ENCODE results near the gene HERC4. TPM values are rescaled to one million over a fixed set of nuclear protein-coding genes. Genes with fewer than 3 reads are reported as not detected.

The HERC4 gene
- total and polyA plus RNA-seq, 9 of the 15 experiments (the other 6 are each of a cell fraction or from before 2014, with no cell fraction given): 12.5 to 33.5 (median 22.8) TPM

- TF ChIP-seq NFXL1 (CRISPR knock-in tag; IDR thresholded peaks at IDR 0.05) (no peak), SLC30A9 (CRISPR knock-in tag; IDR thresholded peaks at IDR 0.05) (no peak), FIP1L1 (IDR thresholded peaks at IDR 0.05; ENCODE audit: low read depth, low read length, poor library complexity, severe bottlenecking) (no peak), TRIM25 (IDR thresholded peaks at IDR 0.05; ENCODE audit: borderline replicate concordance) (no peak), ZNF766 (CRISPR knock-in tag; conservative IDR thresholded peaks at IDR 0.05) (peak; percentile 69; the same call in 1 of the 2 replicates), DPF2 (IDR thresholded peaks at IDR 0.05) (peak; percentile 36), TSHZ1 (CRISPR knock-in tag; IDR thresholded peaks at IDR 0.05) (no peak), MEIS2 (IDR thresholded peaks at IDR 0.05; ENCODE audit: partially characterized antibody) (no peak), GATAD2A (IDR thresholded peaks at IDR 0.05) (no peak), SMARCC2 (IDR thresholded peaks at IDR 0.05; ENCODE audit: low read depth) (no peak), MAFK (IDR thresholded peaks at IDR 0.05; ENCODE audit: low read length) (no peak), UBTF (IDR thresholded peaks at IDR 0.05; ENCODE audit: borderline replicate concordance in 1 of 2, low read depth in 2 of 2, low read length in 2 of 2) (peak in 1 of 2 experiments; percentile 61; a peak in 2 of 4 replicates), ZNF445 (CRISPR knock-in tag; IDR thresholded peaks at IDR 0.05; ENCODE audit: low read depth) (no peak), XRCC4 (IDR thresholded peaks at IDR 0.05; ENCODE audit: extremely low read depth, insufficient read depth, insufficient read length) (no peak), POLR2AphosphoS2 (IDR thresholded peaks at IDR 0.05; ENCODE audit: low read length) (peak; percentile 72; the same call in 1 of the 2 replicates), KLF6 (CRISPR knock-in tag; IDR thresholded peaks at IDR 0.05; ENCODE audit: borderline replicate concordance) (peak; percentile 81; the same call in 1 of the 2 replicates), NCOA6 (IDR thresholded peaks at IDR 0.05) (no peak), ZNF253 (CRISPR knock-in tag; conservative IDR thresholded peaks at IDR 0.05) (no peak), KDM2B (CRISPR knock-in tag; IDR thresholded peaks at IDR 0.05) (peak; percentile 57; the same call in 1 of the 2 replicates), DNMT1 (IDR thresholded peaks at IDR 0.05) (no peak), RBM22 (IDR thresholded peaks at IDR 0.05; ENCODE audit: low read depth, low read length, poor library complexity, severe bottlenecking) (no peak)
Observed at GRCh38 chr10:67884313-67884841, 190.7 kb downstream of the HERC4 start, which contains the start of gene SIRT1 (continued).
